ENCODE results near the gene FGGY.
A peak's percentile ranks its signal among the peaks of the same experiment; 100 is the strongest.
"Not testable (repeated sequence)": the region's sequence is repeated elsewhere in the genome, so short reads cannot be mapped to it uniquely, and the experiment has no call there.

FGGY gene

DNA sequence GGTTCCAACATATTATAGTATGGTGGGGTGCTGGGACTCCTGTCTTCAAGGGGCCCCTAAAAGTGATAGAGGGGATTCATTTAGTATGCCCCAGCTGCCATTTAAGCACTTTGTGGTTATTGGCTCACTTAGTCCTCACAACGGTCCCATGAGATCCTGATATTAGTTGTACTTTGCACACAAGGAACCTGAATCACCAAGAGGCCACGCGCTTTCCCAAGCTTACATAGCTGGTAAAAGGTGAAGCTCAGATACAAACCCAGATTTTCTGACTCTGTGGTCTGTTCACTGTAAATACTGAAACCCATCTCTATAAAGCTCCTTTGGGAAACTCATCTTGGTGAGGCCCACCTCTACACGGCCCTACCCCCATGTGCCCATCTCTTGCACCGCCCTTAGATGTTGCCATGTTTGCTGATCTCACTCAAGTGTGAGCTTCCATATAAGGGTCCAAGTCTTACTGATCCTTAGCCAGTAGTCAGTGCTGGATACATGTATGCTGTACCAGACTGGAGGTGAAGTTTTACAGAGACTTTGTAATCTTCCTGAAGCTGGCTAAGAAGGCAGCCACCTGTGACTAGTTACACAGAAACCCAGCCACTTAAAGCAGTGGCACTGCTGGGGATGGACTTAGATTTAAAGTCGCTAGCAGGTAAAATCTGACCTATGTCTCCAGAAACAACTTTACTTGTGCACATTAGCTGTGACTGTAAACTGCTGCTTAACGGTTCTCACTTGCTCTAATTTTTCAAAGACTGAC lies 393.5 kb downstream of the FGGY start:
- DNase-seq, result no peak

DNA sequence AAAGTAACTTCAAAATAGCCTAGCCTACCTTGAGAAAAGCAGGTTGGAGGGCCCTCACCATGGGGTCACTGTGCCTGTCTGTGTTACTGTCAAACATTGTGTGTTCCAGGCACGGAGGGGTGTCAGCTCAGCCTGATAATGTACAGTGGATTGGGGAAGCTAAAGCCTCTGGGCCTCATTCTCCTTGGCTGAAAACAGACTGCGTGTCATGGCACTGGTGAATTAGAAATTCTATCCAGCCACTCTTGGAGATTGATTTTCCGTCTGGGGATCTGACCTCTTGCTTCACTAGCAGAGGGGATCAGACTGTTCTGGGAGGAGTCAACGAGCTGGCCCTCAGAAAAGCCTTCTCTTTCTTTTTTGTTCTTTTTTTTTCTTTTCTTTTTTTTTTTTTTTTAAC lies 394.4 kb downstream of the FGGY start:
- no peak for DNase-seq

DNA sequence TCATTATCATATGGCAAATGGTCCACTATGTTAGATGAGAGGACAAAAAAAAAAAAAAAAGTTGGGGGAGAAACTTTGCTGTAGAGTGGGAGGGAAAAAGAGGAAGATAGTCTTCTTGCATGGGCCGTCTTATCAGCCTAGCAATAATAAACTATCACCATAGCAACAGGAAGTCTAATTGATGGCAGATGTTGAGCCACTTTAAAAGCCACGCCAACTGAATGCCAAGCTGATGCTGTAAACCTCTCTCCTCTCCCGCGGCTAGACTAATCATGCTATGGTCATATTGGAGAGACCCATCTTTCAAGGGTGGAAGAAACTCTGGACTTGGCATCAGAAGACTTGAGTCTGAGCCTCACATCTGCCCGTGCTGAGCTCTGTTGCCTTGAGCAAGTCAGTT lies 395.7 kb downstream of the FGGY start:
- DNase-seq, result peak; percentile 87

DNA sequence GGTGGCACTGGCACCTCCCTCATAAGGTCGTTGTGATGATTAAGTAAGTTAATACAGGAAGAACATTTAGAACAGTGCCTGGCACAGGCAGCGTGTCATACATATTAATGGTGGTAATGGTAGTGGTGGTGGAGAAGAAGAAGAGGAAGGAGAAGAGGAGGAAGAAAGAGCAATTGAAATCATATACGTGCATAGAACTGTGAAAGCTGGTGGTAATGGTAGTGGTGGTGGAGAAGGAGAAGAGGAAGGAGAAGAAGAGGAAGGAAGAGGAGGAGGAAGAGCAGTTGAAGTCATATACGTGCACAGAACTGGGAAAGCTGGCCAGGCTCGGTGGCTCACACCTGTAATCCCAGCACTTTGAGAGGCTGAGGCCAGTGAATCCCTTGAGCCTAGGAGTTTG lies 396.5 kb downstream of the FGGY start:
- no peak for DNase-seq

DNA sequence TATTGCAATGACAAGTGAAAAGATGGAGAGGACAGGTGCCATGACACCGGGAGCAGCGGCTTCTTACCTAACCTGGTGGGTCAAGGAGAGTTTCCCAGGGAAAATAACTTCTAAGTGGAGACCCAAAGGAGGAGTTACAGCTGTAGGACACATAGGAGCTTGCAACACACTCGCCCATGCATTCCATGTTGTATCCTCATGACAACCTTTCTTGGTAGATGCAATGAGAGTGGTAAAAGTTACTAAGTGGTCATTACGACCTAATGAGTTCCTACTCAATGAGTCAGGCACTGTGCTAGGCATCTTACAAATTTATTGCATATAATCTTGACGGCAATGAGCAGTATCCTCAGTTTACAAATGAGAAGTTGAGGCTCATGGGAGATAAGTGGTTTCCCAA lies 398.4 kb downstream of the FGGY start:
- DNase-seq, result no peak

DNA sequence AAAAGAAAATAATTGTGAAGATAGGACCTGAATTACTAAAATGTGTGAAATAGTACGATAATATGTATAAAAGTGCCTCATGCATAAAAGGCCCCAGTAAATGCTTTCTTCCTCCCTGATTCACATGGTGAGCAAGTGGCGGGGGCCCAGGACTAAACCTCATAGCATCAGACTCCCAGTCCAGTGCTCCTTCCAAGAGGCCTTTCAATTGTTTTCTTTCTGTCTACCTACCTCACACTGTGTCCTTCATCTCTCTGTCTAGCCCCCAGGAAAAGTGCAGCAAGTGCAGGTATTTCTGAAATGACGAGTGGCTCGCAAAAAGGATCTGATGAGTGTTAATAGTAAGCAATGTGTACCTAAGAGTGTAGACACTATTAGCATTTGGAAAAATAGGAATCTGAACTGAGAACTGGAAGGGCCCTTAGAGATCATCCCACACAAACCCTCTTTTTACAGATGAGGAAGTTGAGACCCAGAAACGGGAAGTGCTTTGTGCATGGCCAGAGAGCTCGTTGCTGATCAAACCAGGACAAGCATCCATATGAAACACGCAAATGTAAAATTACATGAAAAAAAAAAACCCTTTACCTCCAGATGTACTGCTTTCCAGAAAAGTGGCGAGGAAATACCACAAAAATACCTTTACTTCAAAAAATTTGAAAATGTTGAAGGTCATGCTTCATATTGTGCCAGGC lies 399.7 kb downstream of the FGGY start:
- DNase-seq, result peak; percentile 55

DNA sequence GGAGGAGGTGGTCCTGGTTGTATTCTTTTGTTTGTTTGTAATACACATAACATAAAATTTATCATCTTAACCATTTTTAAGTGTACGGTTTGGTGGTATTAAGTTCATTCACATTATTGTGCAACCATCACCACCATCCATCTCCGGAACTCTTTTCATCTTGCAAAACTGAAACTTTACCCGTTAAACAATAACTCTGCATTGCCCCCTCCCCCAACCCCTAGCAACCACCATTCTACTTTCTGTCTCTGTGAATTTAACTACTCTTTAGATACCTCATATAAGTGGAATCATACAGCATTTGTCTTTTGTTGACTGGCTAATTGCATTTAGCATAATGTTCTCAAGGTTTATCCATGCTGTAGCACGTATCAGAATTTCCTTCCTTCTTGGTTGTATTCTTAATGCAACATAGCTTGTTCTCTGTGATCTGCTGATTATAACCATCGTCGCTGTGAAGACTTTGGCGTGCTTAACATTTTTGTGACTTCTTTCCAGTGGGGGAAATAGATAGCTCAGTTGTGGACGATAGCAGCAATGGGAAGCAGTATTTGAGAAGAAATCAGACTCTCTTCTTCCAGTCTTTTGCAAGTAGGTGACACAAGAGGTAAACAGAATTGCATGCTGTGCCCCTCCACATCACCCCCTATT lies 400.4 kb downstream of the FGGY start:
- peak; percentile 23 for DNase-seq

DNA sequence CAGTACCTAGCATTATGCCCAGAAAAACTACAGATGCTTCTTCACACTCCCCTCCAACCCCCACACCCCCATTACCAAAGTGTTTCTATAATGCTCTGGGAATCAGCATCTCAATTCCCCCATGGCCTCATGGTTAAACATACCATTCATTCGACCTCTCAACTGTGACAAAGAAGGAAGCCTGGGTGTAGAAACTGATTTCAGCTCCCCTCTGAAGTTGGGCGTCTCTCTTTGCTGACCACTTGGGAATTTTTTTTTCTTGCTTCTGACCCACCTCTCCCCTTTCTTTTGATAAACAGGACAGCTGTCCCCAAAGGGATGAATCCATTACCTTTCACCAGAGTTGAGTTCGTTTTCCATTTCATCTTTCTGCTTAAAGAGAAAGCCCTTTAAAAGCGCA lies 401.5 kb downstream of the FGGY start:
- DNase-seq, result no peak

DNA sequence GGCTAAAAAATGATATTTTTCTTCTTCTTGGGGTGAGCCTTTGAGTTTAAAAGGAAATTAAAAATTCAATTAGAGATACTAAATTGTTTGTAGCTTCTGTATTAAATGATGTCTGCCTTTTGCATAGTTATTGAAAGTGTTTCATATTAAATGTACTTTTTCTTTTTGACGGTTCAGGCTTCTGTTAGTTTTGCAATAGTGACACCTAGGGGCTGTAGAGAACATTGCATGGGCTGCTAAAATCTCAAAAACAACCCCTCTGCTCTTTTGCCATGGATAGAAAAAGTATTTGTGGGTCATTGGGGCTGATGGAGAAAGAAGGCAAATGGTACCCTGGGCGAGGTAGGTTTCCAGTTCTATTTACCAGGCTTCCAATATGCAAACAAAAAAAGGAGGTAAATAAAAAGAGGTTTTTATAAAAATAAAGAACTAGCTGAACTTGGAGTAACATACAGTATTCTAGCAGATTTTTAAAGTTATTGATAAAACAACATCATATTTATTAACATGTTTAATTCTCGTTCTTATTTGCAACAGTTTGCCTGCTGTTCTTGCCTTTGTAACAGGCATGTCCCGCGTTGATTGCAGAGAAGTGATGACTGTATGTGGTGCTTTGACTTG lies 402.4 kb downstream of the FGGY start:
- peak; percentile 10 for DNase-seq

DNA sequence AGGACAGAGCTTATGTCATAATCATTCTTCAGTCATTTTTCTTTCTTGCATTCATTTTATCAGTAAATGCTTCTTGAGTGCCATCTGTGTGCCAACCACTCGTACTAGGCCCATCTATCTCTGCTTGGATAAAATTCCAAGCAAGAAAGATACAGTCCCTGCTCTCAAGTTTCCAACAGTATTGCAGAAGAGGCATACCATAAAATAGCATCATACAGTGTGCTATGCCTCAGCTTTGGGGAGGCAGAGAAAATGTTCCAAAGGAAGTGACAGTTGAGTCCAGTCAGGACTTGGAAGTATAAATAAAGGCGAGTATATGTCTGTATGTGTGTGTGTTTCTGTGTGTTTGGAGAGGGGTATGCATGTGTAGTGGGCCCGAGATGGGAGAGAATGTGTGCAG lies 404.5 kb downstream of the FGGY start:
- no peak for DNase-seq

DNA sequence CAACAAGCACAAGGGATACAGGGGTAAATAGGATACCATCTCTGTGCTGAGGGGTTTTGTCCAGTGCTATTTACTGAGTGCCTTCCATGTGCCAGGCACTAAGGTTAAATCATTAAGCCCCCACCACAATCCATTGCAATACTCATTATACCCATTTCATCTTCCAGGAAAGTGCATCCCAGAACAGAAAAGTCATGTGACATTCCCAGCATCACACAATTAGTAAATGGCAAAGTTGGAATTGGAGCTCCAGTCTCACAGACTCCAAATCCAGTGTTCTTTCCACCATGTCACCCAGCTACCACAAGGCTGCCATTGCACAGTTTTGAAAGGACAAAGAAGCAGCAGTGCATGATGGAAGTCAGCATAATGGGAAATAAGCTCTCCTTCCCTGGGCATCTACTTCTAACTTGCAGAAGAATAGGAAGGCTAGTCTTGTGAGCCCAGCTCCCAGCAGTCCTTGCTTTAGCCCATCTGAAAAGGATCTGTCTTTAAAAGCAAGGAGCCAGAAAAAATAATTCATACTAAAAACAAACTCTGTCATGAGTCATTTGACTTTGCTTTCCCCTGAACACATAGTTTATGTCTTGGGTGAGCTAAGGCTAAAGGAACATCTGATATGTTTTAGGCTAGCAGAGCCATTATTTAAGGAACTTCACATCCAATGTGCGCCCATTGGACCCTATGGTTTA lies 406.5 kb downstream of the FGGY start:
- DNase-seq, result no peak

DNA sequence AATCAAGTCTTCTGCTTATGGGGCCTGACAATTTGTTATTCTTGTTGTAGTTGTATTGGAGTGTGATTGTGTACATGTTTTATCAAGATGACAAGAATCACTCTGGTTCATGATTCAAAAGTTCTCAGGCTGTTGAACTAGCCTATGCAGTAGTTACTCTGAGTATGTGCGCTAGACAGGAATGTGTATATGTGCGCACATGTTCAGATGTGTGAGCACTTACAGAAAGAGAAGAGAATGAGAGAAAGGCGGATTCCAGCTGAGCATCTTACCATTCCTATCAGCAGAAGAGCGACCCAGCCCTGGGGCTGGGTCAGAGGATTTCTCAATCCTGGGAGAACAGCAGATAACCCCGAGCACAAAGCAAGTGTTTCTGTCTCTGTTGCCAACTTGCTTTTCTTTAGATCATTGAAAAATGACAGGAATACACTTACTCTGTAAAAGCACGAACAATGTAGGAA lies 407.1 kb downstream of the FGGY start:
- no peak for DNase-seq

DNA sequence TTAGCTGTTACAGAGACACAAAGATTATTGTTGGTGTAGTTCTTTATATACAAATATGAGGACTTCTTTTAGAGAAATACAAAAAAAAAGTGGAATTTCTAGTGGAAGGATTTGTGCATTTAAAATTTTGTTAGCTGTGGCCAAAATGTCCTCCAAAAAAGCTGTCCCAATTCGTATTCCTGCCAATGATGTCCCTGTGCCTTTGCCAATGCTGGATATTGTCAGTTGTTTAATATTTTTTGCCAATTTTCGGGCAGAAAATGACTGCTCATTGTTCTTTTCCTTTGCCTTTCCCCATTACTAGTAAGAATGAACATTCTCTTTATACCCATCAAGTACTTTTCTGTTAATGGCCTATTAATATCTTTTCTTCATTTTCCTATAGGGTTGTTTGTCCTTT lies 407.8 kb downstream of the FGGY start:
- DNase-seq, result no peak

DNA sequence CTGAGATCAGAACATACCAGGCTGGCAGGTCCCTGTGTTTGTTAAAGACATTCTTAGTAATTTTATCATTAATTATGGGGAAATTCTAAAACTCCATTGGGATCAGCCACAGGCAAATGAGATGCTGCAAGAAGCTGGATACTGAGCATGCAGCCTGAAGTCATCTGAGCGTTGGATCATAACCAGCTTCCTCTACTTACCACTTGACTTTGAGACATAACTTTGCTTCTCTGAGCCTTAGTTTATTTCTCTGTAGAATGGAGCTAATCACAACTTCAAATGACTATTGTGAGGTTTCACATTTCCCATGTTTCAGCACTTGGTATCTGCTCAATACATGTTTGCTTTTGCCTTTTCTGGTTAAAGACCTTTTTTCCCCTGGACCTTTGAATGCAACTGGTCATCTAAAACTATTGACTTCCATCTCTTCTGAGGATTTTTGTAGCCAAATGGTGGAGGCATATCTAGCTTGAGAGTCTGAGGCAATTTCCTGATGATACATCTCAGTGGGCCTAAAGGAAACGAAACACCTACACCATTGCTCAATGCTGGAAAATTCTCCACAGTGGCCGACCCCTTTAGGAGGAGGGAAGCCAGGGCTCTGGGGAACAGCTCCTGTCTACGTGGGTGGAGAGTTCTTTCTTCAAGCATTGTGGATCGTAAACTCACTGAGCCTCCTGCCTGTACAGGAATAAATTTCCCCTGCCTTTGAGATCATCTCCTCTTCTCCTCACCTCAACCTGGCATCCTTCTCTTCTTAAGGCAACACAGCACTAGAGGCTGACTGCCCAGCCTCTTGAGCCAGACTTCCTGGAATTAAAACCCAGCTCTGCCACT lies 408.8 kb downstream of the FGGY start:
- DNase-seq, result no peak

DNA sequence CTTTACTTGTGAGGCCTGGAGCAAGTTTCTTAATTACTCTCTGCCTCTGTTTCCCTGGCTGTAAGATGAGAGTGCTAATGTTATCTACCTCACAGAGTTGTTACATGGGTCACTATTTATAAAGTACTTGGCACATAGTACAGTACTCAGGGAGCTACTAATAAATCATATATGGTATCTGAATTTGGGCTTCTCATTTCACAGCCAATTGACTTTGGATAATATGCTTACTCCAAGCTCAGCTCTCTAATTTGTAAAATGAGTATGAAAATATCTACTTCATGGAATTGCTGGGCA lies 409.4 kb downstream of the FGGY start:
- no peak for DNase-seq

DNA sequence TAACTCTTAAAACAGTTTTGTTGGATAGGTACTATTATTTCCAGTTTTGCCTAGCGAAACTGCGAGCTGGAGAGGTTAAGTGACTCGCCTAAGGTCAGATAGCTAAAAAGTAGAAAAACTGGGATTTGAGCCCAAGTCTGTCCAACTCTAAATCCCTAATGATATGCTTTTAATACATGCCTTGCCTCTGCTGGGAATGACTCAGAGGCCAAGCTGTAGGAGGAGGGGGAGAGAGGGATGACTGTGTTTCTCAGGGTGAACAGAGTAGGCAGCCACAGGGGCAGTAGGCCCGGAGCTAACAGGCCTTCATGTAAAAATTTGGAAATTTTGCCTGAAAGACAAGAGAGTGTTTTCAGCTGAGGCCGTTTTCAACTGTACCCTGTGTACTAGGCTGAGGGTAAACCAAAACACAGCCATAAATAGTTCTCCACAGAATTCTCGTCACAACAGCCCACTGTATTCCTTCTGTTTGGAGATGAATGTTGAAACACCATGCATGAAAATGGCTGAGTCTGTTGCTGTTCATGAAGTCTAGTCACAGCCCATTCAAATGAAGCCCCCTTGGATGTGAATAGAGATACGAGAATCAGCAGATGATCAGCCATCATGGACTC lies 410.4 kb downstream of the FGGY start:
- no peak for DNase-seq

DNA sequence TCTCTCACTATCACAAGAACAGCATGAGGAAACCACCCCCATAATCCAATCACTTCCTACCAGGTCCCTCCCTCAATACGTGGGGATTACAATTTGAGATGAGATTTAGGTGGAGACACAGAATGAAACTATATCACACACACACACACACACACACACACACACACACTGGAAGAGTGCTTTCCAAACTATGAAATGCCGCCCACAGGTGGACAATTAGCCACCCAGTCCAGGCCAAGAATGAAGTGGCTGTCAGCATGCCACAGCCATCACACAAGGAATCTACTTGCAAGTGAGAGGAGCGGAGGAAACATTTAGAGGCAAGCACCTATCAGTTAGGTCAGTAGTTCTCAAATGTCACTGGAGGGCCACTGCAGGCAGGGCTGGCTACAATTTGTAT lies 412.4 kb downstream of the FGGY start:
- no peak for DNase-seq

DNA sequence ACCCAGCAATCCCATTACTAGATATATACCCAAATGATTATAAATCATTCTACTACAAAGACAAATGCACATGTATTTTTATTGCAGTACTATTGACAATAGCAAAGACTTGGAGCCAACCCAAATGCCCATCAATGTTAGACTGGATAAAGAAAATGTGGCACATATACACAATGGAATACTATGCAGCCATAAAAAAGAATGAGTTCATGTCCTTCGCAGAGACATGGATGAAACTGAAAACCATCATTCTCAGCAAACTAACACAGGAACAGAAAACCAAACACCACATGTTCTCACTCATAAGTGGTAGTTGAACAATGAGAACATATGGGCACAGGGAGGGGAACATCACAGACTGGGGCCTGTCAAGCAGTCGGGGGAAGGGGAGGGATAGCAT lies 414.0 kb downstream of the FGGY start:
- DNase-seq, result not testable (repeated sequence)

DNA sequence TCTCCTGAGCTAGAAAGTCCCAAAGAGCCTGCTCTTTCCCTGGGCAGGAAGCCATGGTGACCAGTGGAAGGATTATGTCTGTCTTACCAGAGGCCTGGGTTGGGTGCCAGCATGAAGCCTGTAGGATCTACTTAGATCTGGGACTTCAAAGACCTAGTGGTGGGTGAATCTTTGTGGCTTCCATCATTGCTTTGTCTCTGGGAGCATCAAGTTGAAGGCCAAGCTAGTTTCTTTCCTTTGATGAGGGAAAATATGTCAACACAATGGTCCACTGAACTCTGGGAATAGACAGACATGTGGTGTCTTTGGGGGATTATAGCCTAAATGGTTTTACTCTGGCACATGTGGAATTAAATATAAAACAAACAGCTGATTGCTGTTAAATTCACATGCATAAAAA lies 417.3 kb downstream of the FGGY start:
- DNase-seq, result no peak

DNA sequence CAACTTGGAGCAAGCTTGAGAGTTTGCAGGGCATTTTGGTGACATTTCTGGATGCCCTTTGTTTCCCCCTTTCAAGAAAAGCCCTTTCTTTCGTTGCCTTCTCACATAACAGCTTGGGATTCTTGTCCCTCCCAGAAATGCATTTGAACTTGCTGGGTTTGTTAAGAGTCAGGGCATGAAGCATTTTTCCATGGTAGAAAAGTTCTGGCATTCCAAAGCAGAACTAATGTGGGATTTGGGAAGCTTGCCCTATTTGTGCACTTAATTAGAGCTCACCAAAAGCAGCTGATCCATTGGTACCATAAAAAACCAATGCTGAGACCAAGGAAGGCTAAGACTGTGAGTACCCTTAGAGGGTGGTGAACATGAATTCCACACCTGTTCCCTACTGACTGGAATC lies 418.1 kb downstream of the FGGY start:
- DNase-seq, result no peak

DNA sequence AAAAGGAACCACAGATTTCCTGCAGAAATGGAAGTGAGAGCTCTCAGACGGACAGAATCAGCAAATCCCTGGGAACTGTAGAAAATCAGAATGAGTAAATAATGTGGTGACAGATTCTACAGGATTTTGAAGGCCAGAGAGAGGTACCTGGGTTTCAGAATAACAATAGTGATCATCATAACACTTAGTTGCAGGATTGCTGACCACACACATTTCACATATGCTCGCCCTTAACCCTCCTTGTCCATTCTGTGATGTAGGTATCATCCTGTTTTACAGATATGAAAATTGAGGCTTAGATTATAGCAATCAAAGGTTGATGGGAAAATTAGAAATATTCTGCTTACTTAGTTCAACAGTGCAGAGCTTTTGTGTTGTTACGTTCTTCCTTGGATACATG lies 419.9 kb downstream of the FGGY start:
- no peak for DNase-seq

Data from SIG-M5 (cell line).